Measurements from ENCODE around the gene TCERG1. TPM values are rescaled to one million over a fixed set of nuclear protein-coding genes. Genes with fewer than 3 reads are reported as not detected.

The TCERG1 gene
- total RNA-seq, 1 experiment from 2014 or later = 112 TPM

DNA sequence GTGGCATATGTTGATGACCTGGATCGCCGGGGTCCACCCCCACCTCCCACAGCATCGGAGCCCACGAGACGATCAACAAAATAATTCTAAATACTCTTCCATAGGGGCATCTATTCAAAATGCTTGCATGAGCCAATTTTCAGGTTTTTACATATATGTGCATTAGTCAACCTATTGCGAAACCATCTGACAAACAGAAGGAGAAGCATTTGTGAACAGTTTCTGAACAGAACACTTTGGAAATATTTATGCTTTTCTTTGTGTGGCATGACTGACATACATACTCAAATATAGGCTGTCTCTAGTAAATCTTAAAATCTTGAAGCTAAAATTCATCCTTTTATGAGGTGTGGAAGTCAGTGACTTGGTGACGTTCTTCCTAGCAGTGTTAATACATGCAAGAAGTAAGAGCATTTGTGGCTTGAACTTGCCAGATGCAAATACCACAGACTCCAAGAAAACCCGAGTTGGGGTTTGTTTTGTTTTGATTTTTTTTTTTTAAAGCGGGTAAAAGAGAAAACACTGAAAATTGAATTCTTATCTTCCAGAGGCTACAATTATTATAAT lies 63.5 kb downstream of the TCERG1 start:
- no peak overlapping the region for H2AFZ ChIP-seq (ENCODE audit: low read length)
- WGBS (ENCODE audit: extremely low coverage, insufficient read length, low lambda C conversion rate) = no CpG with 5 or more reads among the region's 9 CpGs
- H3K36me3 Mint-ChIP-seq (ENCODE audit: insufficient read depth in 1 of 3, low read depth in 3 of 3) = peaks cover 26 to 61% (median 53%) of the 10 kb centered on the region in 3 experiments; a peak in 6 of 7 replicates

More for the DNA sequence above, 63.5 kb downstream of the TCERG1 start:
- Histone ChIP-seq H4K8ac (replicated peaks; ENCODE audit: insufficient read length, low read depth, low read length) (no peak overlapping the region), H4K20me1 (ENCODE audit: control insufficient read depth, insufficient read depth, insufficient read length) (no peaks in the 10 kb centered on the region), H2BK12ac (ENCODE audit: insufficient read length, low read depth, low read length) (no peak overlapping the region), H2BK5ac (ENCODE audit: insufficient read length, low read length) (no peak overlapping the region), H3T11ph (ENCODE audit: low read length) (no peak overlapping the region), H3K4me2 (ENCODE audit: insufficient read depth, insufficient read length, low read length) (no peak overlapping the region), H3K9ac (ENCODE audit: extremely low read depth, insufficient read length, low read length) (no peak overlapping the region), H3K27me3 (ENCODE audit: insufficient read depth, low read length) (no peaks in the 10 kb centered on the region), H3K4ac (ENCODE audit: low read depth, low read length) (no peak overlapping the region), H2BK15ac (ENCODE audit: low read depth, low read length) (no peak overlapping the region), H2AK5ac (ENCODE audit: insufficient read length, low read length) (no peak overlapping the region), H3K4me1 (ENCODE audit: insufficient read depth, low read length) (no peaks in the 10 kb centered on the region), H4K5ac (ENCODE audit: insufficient read length, low read depth, low read length) (no peak overlapping the region), H2BK20ac (ENCODE audit: low read depth, low read length, poor library complexity, severe bottlenecking) (no peak overlapping the region), H3K14ac (ENCODE audit: insufficient read depth, low read length) (no peak overlapping the region), H3K18ac (ENCODE audit: insufficient read length, low read depth, low read length) (no peak overlapping the region), H3K27ac (ENCODE audit: insufficient read length, low read depth, low read length) (no peak overlapping the region), H3K79me2 (ENCODE audit: insufficient read depth, low read length) (no peaks in the 10 kb centered on the region), H3K9me3 (ENCODE audit: control insufficient read depth, low read depth, low read length) (no peaks in the 10 kb centered on the region), H3K56ac (ENCODE audit: insufficient read length, low read depth, low read length) (no peak overlapping the region), H3K23me2 (ENCODE audit: insufficient read length, low read depth, low read length, poor library complexity, severe bottlenecking) (no peaks in the 10 kb centered on the region), H4K91ac (ENCODE audit: insufficient read length, low read depth, low read length) (no peak overlapping the region), H3K79me1 (ENCODE audit: insufficient read depth, low read depth, low read length, poor library complexity, severe bottlenecking) (no peaks in the 10 kb centered on the region), H3K23ac (ENCODE audit: insufficient read length, low read depth, low read length) (no peak overlapping the region), H2BK120ac (ENCODE audit: low read depth, low read length, poor library complexity, severe bottlenecking) (no peak overlapping the region)
- Mint-ChIP-seq H3K9me3 (no peaks in the 10 kb centered on the region), H3K4me3 (no peak overlapping the region), H3K27me3 (ENCODE audit: low read depth) (no peaks in the 10 kb centered on the region), H3K27ac (no peak overlapping the region; a peak in 1 of 7 replicates), H3K4me1 (peaks cover 2% of the 10 kb centered on the region in 2 experiments)
- DNase-seq = no peak
- TF ChIP-seq, protein P1, sequence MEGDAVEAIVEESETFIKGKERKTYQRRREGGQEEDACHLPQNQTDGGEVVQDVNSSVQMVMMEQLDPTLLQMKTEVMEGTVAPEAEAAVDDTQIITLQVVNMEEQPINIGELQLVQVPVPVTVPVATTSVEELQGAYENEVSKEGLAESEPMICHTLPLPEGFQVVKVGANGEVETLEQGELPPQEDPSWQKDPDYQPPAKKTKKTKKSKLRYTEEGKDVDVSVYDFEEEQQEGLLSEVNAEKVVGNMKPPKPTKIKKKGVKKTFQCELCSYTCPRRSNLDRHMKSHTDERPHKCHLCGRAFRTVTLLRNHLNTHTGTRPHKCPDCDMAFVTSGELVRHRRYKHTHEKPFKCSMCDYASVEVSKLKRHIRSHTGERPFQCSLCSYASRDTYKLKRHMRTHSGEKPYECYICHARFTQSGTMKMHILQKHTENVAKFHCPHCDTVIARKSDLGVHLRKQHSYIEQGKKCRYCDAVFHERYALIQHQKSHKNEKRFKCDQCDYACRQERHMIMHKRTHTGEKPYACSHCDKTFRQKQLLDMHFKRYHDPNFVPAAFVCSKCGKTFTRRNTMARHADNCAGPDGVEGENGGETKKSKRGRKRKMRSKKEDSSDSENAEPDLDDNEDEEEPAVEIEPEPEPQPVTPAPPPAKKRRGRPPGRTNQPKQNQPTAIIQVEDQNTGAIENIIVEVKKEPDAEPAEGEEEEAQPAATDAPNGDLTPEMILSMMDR (conservative IDR thresholded peaks at IDR 0.05) = no peak
